ENCODE data around the gene ADGRB3.
"Not testable (repeated sequence)": the region's sequence is repeated elsewhere in the genome, so short reads cannot be mapped to it uniquely, and the experiment has no call there.

The ADGRB3 gene

DNA sequence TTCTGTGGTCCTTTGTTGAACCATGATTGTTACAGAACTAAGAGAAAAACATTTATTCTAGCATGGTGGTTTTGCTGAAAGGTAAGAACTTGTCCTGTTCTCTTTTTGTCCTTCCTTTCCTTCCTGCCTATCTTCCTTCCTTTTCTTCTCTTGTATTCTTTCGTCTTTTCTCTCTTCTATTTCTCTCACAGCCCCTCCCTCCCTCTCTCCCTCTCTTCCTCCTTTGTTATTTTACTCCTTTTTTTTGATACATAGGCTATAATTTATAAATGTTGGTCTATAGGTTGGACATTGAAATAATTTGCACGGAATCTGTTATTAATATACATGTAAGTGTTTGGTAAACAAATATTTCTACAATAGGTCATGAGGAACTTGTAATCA, 18.6 kb downstream of the ADGRB3 start:
- peak overlapping the region; percentile 33 to 41 for H3K27ac ChIP-seq
- TF ChIP-seq, protein P1, sequence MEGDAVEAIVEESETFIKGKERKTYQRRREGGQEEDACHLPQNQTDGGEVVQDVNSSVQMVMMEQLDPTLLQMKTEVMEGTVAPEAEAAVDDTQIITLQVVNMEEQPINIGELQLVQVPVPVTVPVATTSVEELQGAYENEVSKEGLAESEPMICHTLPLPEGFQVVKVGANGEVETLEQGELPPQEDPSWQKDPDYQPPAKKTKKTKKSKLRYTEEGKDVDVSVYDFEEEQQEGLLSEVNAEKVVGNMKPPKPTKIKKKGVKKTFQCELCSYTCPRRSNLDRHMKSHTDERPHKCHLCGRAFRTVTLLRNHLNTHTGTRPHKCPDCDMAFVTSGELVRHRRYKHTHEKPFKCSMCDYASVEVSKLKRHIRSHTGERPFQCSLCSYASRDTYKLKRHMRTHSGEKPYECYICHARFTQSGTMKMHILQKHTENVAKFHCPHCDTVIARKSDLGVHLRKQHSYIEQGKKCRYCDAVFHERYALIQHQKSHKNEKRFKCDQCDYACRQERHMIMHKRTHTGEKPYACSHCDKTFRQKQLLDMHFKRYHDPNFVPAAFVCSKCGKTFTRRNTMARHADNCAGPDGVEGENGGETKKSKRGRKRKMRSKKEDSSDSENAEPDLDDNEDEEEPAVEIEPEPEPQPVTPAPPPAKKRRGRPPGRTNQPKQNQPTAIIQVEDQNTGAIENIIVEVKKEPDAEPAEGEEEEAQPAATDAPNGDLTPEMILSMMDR (IDR thresholded peaks at IDR 0.05): no peak
- DNase-seq (ENCODE audit: low spot score): no peak
- peak overlapping the region; percentile 43 for H3K4me3 ChIP-seq

DNA sequence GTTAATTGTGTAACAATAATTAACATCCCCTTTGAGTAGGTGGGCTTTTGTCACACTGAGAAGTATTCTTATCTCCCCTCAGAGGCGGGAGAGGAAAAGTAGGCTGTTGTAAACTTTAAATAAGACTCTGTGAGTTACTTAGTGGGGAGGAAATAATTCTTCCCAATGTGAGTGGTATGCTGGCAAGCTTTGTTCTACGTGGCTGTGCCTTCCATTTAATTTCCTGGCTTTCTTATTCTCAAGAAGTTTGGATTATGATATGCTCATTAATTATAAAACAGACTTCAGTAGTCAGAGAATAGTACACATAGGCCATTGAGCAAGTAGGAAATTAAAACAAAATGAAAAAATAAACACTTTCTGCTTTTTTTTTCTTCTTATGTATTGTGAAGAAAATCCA, 19.1 kb downstream of the ADGRB3 start:
- TF ChIP-seq, protein P1 (IDR thresholded peaks at IDR 0.05): no peak
- Histone ChIP-seq H3K27ac (peak overlapping the region; percentile 33 to 41), H3K4me3 (peak overlapping the region; percentile 43)
- no peak for DNase-seq (ENCODE audit: low spot score)

DNA sequence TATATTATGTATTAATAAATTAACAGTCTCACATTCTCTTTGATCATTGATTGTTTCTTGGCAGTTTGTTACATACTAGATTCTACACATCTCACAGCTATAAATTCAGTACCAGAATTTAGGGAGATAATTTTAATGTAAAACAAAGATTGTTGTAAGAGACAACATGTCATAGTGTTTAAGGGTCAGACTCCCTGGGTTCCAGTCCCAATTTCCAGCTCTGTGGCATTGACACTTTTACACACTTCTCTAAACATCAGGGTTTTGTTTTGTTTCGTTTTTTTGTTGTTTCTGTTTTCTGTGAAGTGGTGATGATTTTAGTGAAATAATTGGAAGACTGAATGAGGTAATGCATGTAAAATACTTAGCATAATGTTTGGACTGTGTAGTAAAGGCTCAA, 19.9 kb downstream of the ADGRB3 start:
- H3K27ac ChIP-seq: no peak overlapping the region
- no peak for DNase-seq (ENCODE audit: low spot score)
- TF ChIP-seq, protein P1 (IDR thresholded peaks at IDR 0.05): no peak
- peak overlapping the region; percentile 11 for H3K4me3 ChIP-seq

DNA sequence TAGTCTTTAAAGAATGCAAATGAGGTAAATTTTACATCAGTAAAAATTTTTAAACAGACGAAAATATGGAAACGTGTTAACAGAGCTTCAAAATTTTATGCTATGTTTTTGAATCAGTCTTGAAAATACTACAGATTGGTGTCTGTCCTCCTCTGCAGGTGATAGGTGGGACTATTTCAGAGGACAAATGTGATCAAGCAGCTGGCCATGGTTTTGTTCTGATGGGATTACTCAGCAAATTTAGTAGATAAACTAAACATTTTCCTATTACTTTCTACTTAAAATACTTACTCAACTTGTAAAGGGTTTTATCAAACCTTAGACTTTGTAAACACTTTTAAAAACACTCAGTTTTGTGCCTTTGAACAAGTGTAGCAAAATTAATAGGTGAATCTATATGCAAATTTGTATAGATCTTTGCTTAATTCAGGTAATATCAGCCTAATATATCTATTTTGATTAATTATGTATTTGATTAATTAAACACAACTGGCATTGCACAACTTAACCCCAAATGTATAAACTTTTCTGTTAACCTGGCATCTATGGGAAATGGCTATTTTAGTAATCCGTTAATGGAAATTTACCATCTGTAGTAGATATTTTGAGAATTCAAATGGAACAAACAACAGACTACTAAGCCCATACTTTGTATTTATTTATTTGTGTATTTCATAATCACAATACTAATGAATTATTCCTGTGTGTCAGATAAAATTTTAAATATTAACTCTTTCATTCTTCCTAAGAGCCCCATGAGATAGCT, 22.5 kb downstream of the ADGRB3 start:
- DNase-seq (ENCODE audit: low spot score): no peak
- Histone ChIP-seq H3K4me3 (peak overlapping the region; percentile 27), H3K27ac (peak overlapping the region in 1 of 2 donors; percentile 28)
- TF ChIP-seq, protein P1 (IDR thresholded peaks at IDR 0.05): no peak

DNA sequence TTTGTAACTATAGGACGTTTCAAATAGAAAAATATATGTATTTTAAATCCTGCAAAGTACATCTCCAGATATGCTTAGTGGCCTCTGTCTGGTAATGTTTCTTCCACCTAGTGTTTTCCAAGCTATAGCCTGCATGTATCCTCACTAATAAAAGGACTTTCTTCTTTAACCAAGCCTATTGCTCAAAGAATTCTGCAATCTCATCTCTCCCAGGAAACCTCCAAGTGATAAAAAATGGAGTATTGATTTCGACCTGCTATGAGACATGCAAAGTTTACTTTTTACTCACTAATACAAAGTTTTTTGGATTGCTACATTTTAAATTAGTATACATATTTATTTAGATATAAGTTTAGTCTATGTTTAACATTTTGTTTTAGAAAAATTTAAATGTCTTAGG, 23.3 kb downstream of the ADGRB3 start:
- TF ChIP-seq, protein P1 (IDR thresholded peaks at IDR 0.05): no peak
- no peak overlapping the region for H3K4me3 ChIP-seq
- H3K27ac ChIP-seq: no peak overlapping the region
- DNase-seq (ENCODE audit: low spot score): no peak

DNA sequence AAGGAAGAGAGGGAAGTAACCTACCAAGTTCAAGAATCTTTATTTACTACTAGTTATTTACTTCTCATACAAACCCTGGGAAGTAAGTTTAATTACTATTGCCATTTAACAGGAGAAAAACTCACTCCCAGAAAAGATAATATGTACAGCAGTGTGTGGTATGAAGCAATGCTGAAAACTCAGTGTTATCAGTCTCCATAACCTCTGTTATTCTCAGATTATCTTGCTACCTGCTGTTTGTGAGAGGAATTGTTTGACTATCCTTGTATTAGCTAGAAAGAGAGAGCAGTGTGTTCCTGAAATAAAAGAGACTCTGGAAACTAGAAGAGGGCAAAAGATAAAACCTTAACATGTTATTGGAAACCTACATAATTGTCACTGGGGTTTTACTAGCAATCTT, 38.2 kb downstream of the ADGRB3 start:
- Histone ChIP-seq H3K27ac (no peak overlapping the region), H3K4me3 (no peak overlapping the region)
- no peak for DNase-seq (ENCODE audit: low spot score)
- TF ChIP-seq, protein P1 (IDR thresholded peaks at IDR 0.05): no peak

DNA sequence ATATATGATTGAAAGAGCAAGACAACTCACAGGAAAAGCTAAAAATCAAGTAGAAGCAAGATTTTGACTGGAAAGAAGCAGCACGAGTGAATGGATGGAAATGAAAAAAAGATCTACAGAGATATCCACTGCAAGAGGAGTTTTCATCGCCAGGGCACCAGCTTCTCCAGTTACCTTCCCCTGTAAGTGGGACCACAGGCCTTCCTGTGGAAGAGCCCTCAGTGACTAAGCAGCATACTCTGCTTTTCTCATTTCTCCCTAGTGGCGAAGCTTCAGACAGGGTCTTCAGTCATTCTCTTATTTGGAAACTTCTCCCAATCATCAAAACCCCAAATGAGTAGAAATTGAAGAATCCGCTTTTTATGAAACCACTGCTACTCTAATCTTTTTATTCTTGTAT, 40.5 kb downstream of the ADGRB3 start:
- no peak for DNase-seq (ENCODE audit: low spot score)
- TF ChIP-seq, protein P1 (IDR thresholded peaks at IDR 0.05): no peak
- H3K4me3 ChIP-seq: no peak overlapping the region
- H3K27ac ChIP-seq: no peak overlapping the region

DNA sequence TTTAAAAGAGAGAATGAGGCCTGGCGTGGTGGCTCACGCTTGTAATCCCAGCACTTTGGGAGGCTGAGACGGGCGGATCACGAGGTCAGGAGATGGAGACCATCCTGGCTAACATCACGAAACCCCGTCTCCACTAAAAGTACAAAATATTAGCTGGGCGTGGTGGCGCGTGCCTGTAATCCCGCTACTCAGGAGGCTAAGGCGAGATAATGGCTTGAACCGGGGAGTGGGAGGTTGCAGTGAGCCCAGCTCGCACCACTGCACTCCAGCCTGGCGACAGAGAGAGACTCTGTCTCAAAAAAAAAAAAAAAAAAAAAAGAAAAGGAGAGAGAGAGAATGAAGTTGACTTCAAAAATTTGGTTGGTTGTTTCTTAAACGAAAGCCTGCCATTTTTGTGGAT, 41.0 kb downstream of the ADGRB3 start:
- not testable (repeated sequence) for DNase-seq (ENCODE audit: low spot score); H3K4me3 ChIP-seq; H3K27ac ChIP-seq

Data from coronary artery (tissue), 2 donors.